ENCODE results near the gene DNAH8. TPM values are rescaled to one million over a fixed set of nuclear protein-coding genes. Genes with fewer than 3 reads are reported as not detected.

DNAH8 gene
- total RNA-seq, 2 donors from 2014 or later: not detected

GRCh38 chr6:38736951-38737350 is 21.8 kb downstream of the DNAH8 start:
- DNase-seq: no peak
- no peak for ATAC-seq

GRCh38 chr6:38738261-38738660 is 23.1 kb downstream of the DNAH8 start:
- ATAC-seq (no peak), DNase-seq (no peak)
- intact Hi-C loops (cut with DNase I, micrococcal nuclease): no loop called here

More at GRCh38 chr6:38736951-38737350, 21.8 kb downstream of the DNAH8 start:
- intact Hi-C loops (cut with DNase I, micrococcal nuclease): no loop called here

GRCh38 chr6:38739532-38739931 is 24.4 kb downstream of the DNAH8 start:
- intact Hi-C loops (cut with DNase I, micrococcal nuclease): no loop called here
- DNase-seq: no peak
- no peak for ATAC-seq

- intact Hi-C loops (cut with DNase I, micrococcal nuclease): no loop called here
- DNase-seq: no peak
- ATAC-seq: no peak
Measured at GRCh38 chr6:38749473-38749872, 34.4 kb downstream of the DNAH8 start.

GRCh38 chr6:38750968-38751615 is 36.0 kb downstream of the DNAH8 start:
- ATAC-seq (no peak), DNase-seq (no peak)
- intact Hi-C loops (cut with DNase I, micrococcal nuclease): no loop called here

- ATAC-seq (no peak), DNase-seq (no peak)
- intact Hi-C loops (cut with DNase I, micrococcal nuclease): no loop called here
Measured at GRCh38 chr6:38753707-38754106, 38.6 kb downstream of the DNAH8 start.

GRCh38 chr6:38755207-38755606 is 40.1 kb downstream of the DNAH8 start:
- no peak for ATAC-seq
- no peak for DNase-seq
- intact Hi-C loops (cut with DNase I, micrococcal nuclease): no loop called here

- intact Hi-C loops (cut with DNase I, micrococcal nuclease): no loop called here
- no peak for ATAC-seq
- no peak for DNase-seq
Measured at GRCh38 chr6:38755874-38756273, 40.8 kb downstream of the DNAH8 start.

GRCh38 chr6:38760097-38760496 is 45.0 kb downstream of the DNAH8 start:
- intact Hi-C loops (cut with DNase I, micrococcal nuclease): no loop called here
- ATAC-seq: no peak

GRCh38 chr6:38762848-38763247 is 47.7 kb downstream of the DNAH8 start:
- no peak for ATAC-seq
- intact Hi-C loops (cut with DNase I, micrococcal nuclease): no loop called here
- no peak for DNase-seq

More at GRCh38 chr6:38760097-38760496, 45.0 kb downstream of the DNAH8 start:
- DNase-seq: no peak

- DNase-seq: no peak
- intact Hi-C loops (cut with DNase I, micrococcal nuclease): no loop called here
- ATAC-seq: no peak
Measured at GRCh38 chr6:38767560-38767959, 52.4 kb downstream of the DNAH8 start.

- peak in 1 of 2 donors; percentile 10 for DNase-seq
- intact Hi-C loops (cut with DNase I, micrococcal nuclease): no loop called here
- ATAC-seq: peak; percentile 47
Measured at GRCh38 chr6:38773338-38773737, 58.2 kb downstream of the DNAH8 start.

GRCh38 chr6:38774929-38775707 is 60.0 kb downstream of the DNAH8 start:
- ATAC-seq (no peak), DNase-seq (no peak)
- intact Hi-C loops (cut with DNase I, micrococcal nuclease): no loop called here

GRCh38 chr6:38775870-38776269 is 60.8 kb downstream of the DNAH8 start:
- ATAC-seq (no peak), DNase-seq (no peak)
- intact Hi-C loops (cut with DNase I, micrococcal nuclease): no loop called here

GRCh38 chr6:38776515-38776914 is 61.4 kb downstream of the DNAH8 start:
- DNase-seq (no peak), ATAC-seq (no peak)
- intact Hi-C loops (cut with DNase I, micrococcal nuclease): no loop called here

- DNase-seq (no peak), ATAC-seq (no peak)
- intact Hi-C loops (cut with DNase I, micrococcal nuclease): no loop called here
Measured at GRCh38 chr6:38779310-38780062, 64.4 kb downstream of the DNAH8 start.

GRCh38 chr6:38782616-38783015 is 67.5 kb downstream of the DNAH8 start:
- ATAC-seq (no peak), DNase-seq (no peak)
- intact Hi-C loops (cut with DNase I, micrococcal nuclease): no loop called here

- ATAC-seq (no peak), DNase-seq (no peak)
- intact Hi-C loops (cut with DNase I, micrococcal nuclease): no loop called here
Measured at GRCh38 chr6:38783443-38784228, 68.5 kb downstream of the DNAH8 start.
